Activated CD4-positive, alpha-beta T cell treated with anti-CD3 and anti-CD28 coated beads, Interleukin-2, amount 50 U/mL, for 1 hour (primary cell): Measurements from ENCODE around the gene NADSYN1.
"Not testable (repeated sequence)": the region's sequence is repeated elsewhere in the genome, so short reads cannot be mapped to it uniquely, and the experiment has no call there.

Source experiments
- DNase-seq: peaks from one replicate; pipeline ENCODE4 v3.0.0-alpha.2; 2020

The NADSYN1 gene

GRCh38 chr11:71532036-71532610, 79.1 kb downstream of the NADSYN1 start:
- DNase-seq, result no peak

GRCh38 chr11:71534711-71535608, 82.0 kb downstream of the NADSYN1 start:
- not testable (repeated sequence) for DNase-seq

GRCh38 chr11:71535825-71536224, 82.8 kb downstream of the NADSYN1 start:
- no peak for DNase-seq

- no peak for DNase-seq
Observed at GRCh38 chr11:71537537-71537936, 84.5 kb downstream of the NADSYN1 start.

GRCh38 chr11:71537977-71538665, 85.1 kb downstream of the NADSYN1 start, which contains the start of gene KRTAP5-8:
TSS of gene KRTAP5-8 (plus strand) at chr11:71538025. CDS start at chr11:71538056, 31 bp downstream.
- DNase-seq, result not testable (repeated sequence)

- DNase-seq, result no peak
Observed at GRCh38 chr11:71538666-71538990, 85.6 kb downstream of the NADSYN1 start.

- DNase-seq, result no peak
Observed at GRCh38 chr11:71539017-71539416, 86.0 kb downstream of the NADSYN1 start.

- DNase-seq, result not testable (repeated sequence)
Observed at GRCh38 chr11:71539971-71540370, 87.0 kb downstream of the NADSYN1 start.

GRCh38 chr11:71540521-71541304, 87.7 kb downstream of the NADSYN1 start:
- DNase-seq, result not testable (repeated sequence)

GRCh38 chr11:71542382-71542781, 89.4 kb downstream of the NADSYN1 start:
- DNase-seq, result no peak

- DNase-seq, result no peak
Observed at GRCh38 chr11:71542879-71543777, 90.1 kb downstream of the NADSYN1 start.

GRCh38 chr11:71543866-71544265, 90.9 kb downstream of the NADSYN1 start:
- no peak for DNase-seq

GRCh38 chr11:71544525-71545214, 91.7 kb downstream of the NADSYN1 start:
- DNase-seq, result no peak

GRCh38 chr11:71545405-71545966, 92.5 kb downstream of the NADSYN1 start:
- no peak for DNase-seq

GRCh38 chr11:71548120-71548519, 95.1 kb downstream of the NADSYN1 start, which contains the start of gene KRTAP5-9:
TSS of gene KRTAP5-9 (plus strand) at chr11:71548420. CDS start at chr11:71548658, 238 bp downstream.
- DNase-seq, result no peak

GRCh38 chr11:71548716-71549151, 95.7 kb downstream of the NADSYN1 start:
- DNase-seq, result no peak
